Measurements from ENCODE around the gene PKP4.
"Not testable (repeated sequence)": the region's sequence is repeated elsewhere in the genome, so short reads cannot be mapped to it uniquely, and the experiment has no call there.

The PKP4 gene

DNA sequence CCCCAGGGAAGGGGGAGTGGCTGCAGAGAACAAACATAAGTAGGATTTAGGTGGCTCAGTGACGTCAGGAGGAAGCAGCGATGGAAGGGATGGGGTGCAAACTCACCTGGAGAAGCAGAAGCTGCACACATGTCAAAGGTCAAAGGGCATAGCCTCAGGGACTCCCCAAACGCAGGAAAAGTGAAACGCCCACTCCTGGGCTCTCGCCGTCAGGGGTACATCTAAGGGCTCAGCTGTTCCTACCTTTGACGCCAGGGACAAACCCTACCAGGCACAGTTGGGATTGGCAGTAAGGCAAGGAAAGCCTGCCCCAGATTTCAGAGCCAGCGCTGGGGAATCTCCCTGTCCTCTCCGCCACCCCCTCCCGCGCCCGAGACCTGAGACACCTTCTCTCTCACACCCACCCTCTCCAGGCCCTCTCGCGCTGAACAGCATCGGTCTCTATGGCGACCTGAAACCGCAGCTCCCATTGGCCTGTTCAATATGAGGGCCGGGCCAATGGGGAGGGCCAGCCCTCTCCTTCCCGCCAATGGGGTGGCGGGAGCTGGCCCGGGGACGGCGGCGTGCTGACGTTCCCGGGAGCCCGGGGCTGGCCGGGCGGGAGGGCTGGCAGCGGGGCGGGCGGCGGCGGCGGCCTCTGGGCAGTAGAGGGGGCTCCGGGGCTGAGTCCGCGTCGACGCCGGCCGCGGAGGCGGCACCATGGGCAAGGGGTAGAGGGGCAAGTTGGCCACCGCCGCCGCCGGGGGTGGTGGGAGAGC is at the start of gene PKP4, which contains the start of gene CCDC148:
TSS of gene PKP4 (plus strand) at position 644 of the 758 bp plus-strand sequence. CDS start 76,233 bp downstream, outside the sequence.
TSS of gene CCDC148 (minus strand) at position 445 of the 758 bp plus-strand sequence. CDS start at position 131, 314 bp downstream.
- peak; percentile 83 for DNase-seq

DNA sequence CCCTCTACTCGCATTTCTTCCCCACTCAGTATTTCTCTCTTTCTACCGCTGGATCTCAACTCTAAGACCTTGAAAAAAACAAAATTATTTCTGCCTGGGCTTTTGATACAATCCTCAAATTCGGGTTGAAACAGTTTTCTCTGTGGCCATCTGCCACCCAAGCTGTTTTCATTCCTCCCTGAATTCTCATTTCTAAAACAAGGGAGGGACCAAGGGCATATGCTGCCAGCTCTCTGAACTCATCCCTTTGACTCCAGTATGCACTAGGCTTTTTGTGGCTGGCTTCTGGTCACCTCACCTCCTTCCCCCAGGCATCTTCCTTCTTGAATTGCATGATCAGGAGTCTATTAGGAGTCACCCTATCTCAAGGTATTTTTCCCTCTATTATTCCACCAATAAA is 49.7 kb upstream of the PKP4 start:
- DNase-seq = no peak

DNA sequence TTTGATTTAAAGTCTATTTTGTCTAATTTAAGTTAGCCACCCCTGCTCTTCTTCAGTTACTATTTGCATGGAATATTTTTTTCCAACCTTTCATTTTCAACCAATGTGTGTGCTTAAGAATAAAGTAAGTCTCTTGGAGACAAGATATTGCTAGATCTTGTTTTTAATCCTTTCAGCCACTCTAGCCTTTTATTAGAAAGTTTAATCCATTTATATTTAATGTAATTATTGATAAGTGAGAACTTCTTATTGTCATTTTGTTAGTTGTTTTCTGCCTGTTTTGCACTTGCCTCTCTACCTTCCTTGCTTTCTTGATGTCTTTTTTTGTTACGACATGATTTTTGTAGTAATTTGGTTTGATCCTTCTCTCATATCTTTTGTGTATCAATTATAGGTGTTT is 46.6 kb upstream of the PKP4 start:
- no peak for DNase-seq

DNA sequence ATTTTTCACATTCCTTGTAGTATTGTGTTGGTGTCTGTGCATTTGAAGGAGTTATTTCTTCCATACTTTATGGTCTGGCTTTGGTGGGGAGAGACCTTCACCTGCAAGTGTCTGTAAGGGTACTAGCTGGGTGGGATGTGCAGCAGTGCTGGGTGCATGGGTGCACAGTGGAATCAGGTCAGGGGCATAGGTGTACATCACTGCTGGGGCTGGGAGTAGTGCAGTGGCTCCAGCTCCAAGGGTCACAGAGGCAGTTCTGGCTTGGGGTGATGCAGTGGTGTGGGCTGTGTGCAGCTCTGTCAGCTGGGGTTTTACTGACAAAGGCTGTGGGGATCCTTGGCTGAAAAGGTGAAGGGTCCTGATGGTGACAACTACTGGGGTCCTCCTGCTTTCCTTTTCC is 45.0 kb upstream of the PKP4 start:
- no peak for DNase-seq

GRCh38 chr2:158412206-158412605 is 44.5 kb upstream of the PKP4 start:
- no peak for DNase-seq

- no peak for DNase-seq
Measured at GRCh38 chr2:158413581-158413980, 43.2 kb upstream of the PKP4 start.

DNA sequence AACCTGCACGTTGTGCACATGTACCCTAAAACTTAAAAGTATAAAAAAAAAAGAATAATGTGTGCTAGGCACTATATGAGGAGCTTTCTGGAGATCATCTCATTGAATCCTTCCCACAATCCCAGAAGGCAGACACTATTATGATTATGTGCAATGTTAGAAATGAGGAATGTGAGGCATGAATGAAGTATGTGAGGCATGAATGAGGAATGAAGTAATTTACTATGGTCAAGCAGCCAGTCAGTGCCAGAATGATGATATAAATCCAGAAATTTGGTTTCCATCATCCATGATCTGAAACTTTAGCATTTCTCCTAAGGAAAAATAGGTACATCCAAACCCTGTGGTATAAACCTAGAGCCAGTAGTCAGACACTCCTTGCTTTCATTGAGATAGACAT is 42.2 kb upstream of the PKP4 start:
- DNase-seq = no peak

DNA sequence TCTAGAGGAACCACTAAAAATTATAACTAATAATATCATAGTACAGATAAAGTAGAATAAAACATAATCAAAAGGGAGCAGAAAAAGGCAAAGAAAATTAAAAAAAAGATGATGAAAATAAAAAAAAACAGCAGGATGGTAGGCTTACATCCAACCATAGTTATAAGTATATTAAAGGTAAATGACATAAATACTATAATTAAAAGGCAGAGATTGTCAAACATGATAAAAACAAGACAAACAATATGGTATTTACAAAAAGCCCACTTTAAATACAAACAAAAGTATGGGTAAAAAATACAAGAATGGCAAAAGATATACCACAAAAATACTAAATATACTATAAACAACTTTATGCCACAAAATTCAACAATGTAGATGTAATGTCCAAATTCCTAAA is 24.6 kb upstream of the PKP4 start:
- no peak for DNase-seq

GRCh38 chr2:158433716-158434115 is 23.0 kb upstream of the PKP4 start:
- DNase-seq = not testable (repeated sequence)

DNA sequence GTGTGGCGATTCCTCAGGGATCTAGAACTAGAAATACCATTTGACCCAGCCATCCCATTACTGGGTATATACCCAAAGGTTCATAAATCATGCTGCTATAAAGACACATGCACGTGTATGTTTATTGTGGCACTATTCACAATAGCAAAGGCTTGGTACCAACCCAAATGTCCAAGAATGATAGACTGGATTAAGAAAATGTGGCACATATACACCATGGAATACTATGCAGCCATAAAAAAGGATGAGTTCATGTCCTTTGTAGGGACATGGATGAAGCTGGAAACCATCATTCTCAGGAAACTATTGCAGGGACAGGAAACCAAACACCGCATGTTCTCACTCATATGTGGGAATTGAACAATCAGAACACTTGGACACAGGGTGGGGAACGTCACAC is 17.7 kb upstream of the PKP4 start:
- not testable (repeated sequence) for DNase-seq

DNA sequence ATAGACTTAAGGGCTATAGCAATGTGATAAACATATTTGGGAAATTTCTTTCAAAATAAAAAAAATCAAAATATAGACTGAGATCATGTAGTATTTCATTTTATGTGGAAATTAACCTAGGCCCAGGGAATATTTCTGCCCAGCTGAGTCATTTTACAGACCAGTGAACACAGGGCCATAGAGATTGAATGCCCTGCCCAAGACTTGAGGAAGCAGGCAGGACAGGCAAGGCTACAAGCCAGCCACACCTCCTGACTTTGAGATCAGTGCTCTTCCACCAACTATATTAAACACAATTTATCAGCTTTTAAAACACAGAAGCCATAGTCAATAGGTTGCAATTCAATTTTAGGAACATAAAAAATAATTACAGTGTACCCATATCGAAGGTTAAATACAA is 13.1 kb upstream of the PKP4 start:
- no peak for DNase-seq

GRCh38 chr2:158457092-158457825 is 507 bp downstream of the PKP4 start:
- no peak for DNase-seq

DNA sequence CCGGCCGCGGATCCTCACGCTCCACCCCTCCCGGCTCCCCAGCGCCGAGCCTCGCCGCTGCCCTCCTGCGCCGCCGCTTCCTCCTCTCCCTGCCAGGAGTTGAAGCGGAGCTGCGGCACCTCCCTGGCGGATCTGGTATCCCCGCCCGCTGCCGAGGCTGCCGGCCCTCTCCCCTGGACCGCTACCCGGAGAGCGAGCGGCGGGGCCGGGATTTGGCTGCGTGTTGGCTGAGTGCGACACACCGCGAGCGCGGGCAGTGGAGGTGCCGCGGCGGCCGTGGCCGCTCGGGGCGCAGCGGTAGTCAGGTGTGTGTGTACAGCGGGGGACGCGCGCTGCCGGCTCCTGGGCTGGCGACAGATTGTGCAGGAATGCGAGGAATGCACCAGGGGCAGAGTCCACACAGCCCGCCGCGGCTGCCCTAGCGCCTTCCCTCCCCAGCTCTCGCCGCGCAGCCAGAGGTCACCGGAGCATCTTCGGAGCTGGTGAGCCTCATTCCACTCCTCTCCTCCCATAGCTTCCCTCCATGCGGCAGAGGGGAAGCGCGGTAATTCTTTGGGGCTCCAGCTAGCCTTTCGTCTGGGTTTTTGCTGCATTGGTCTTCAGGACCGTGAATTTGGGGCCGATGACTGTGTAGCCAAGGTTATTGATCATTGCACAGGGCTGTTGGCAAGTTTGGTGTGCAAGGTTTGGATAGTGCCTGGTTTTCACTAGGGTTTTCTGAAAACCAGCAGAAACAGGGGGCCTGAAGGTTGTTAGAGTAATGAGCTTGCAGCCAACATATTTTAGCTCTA is 1.3 kb downstream of the PKP4 start:
- no peak for DNase-seq

GRCh38 chr2:158458617-158458920 is 1.8 kb downstream of the PKP4 start:
- no peak for DNase-seq

DNA sequence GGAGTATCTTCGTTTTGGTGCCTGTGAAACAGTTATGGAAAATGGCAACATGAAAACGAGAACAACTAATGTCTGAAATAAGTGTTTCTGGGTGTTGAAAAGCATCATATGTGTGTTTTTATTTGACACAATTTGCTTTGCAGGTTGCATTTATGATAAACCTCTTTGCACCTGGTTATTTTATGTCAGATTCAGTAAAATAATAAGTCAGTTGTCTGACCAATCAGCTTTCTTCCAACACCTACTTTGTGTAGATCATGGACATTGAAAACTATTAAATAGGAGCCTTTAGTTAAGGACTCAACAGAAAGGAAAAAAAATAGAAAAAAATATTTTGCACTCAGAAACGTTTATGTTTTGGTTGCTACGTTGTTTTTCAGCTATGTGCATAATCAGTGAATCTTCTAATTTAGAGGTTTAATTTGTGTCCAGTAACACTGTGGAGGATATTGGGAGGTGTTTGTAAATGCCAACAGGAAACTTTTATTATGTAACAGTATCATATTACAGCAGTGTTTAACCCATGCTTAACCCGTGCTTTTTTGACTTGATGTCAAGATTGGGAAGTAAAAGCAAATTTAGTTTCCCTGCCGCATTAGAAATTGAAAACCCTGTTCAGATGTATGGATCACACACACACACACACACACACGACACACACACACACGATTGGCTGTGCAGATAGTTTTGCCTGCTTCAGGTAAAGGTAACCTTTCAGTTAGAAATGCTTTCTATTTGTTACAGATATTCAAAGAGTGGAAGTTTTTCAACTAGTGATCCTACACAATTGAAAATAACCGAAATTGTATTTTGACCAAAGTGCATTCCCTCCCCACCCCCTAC is 2.6 kb downstream of the PKP4 start:
- no peak for DNase-seq

DNA sequence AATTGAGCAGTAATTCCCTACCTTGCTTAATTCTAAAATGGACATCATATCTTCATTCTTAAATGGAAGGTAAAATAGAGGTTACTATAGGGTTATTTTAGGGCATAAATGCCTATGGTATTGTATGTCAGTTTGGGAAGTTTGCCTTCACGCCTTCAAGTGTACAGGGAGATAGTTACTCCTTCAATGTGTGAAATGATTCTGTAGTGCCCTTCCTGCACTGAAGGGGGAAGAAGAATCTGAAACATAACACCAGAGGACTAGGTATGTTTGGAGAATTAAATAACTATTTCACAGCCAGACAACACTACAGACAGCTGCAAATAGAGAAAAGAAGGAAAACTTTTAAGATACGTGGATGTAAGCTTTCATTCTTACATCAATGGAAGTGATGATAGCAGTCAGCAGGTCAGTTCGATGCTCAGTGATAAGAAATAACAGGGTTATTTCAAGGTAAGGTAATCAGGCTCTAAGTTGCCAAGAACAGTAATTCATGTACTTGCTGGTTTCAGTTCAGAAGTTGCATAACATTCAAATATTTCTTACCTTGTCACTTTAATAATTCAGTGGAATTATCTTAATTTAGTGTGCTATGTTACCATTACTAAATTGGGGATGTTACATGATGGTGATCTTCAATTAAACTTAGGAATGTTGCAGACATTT is 4.0 kb downstream of the PKP4 start:
- no peak for DNase-seq

DNA sequence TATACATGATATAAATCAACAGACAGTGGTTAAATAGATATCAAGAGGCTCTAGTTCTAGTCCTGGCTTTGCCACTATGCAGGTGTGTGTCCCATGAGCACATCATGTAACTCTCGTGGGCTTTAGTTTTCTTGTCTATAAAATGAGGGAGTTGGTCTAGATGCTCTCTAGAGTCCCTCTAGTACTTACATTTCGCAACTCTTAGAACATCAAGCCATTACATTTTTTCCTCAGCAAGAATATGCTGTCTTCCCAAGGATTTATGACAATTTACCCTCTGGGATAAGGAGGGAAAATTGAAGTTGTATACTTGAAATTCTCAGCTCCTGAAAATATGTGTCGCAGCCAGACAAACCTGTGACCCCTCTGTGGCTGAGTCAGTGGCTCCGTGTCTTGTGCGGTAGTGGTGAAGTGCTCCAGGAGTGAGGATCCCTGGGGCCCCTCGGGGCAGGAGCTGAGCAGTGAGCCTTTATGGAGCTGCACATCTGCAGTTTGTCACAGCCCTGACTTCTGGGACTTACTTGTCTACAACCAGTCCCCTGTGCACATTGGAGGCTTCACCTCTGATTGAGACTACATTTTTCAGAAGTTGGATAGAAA is 6.8 kb downstream of the PKP4 start:
- DNase-seq = no peak

DNA sequence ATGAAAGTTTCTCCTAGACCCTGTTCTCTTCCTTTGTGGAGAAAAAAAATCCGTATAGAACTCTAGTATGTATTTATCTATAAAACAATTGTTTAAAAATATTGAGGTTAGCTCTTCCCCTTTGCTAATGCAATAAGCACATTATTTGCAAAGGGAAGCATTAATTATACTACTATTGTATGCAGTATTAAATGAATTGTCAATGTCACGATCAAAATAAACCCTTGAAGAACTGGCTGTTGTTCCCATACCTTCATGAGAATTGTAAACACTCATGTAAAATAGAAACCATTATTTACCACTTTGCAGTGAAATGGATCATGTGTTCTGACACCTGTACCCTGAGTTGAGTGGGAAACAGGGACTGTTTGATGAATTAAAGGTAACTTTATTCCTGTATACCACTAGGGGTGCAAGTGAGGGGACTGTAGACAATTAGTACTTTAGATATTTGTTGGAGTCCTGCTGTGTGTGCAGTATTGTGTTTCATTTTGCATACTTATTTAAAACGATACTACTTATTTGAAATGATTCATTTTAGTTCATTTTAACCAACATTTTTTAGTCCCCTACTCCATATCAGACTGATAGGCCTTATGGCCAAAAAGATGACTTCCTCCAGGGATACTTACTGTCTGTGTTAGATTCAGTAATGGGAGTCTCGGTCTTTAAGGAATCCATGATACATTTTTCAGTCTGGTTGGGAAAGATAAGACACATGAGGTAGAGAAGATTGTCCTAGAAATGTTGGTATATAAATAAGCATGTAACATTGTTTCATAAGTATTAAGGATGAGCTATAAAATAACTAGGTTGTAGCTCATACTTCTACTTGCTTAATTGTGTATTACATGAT is 7.9 kb downstream of the PKP4 start:
- DNase-seq = peak; percentile 37

DNA sequence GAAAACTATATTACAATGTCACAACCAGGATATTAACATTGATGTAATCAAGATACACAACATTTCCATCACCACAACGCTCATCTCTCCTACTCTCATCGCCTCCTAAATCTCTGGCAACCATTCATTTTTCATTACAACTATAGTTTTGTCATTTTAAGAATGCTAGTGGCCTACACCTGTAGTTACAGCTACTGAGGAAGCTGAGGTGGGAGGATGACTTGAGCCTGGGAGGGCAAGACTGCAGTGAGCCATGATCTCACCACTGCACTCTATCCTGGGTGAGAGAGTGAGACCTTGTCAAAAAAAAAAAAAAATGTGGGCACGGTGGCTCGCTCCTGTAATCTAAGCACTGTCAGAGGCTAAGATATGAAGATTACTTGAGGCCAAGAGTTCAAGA is 10.5 kb downstream of the PKP4 start:
- no peak for DNase-seq

DNA sequence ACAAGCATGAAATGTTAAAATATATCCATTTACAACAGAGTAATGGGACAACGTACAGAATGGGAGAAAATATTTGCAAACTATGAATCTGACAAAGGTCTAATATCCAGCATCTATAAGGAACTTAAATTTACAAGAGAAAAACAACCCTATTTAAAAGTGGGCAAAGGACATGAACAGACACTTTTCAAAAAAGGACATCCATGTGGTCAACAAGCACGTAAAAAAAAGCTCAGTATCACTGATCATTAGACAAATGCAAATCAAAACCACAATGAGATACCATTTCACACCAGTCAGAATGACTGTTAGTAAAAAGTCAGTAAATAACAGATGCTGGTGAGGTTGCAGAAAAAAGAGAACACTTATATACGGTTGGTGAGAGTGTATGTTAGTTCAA is 16.1 kb downstream of the PKP4 start:
- DNase-seq = not testable (repeated sequence)

DNA sequence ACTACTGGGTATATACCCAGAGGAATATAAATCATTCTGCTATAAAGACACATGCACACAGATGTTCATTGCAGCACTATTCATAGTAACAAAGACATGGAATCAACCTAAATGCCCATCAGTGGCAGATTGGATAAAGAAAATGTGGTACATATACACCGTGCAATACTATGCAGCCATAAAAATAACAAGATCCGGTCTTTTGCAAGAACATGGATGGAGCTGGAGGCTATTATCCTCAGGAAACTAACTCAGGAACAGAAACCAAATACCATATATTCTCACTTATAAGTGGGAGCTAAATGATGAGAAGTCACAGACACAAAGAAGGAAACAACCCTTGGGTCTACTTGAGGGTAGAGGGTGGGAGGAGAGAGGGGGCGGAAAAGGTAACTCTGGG is 16.5 kb downstream of the PKP4 start:
- DNase-seq = not testable (repeated sequence)
